A549 (cell line): ENCODE measurements around the gene PON1. TPM values are rescaled to one million over a fixed set of nuclear protein-coding genes. Genes with fewer than 3 reads are reported as not detected.

Source experiments
- ATAC-seq, 2 experiments: fragments of 200-7000 bp in 1 of 2; fragments of >200 bp in 1 of 2; cut with Nextera tagmentation in 1 of 2; cut with Tn5 transposase in 1 of 2; 3 replicates each; pipeline versions ENCODE4 v1.8.0 to v1.9.1; 2018 to 2020; ENCODE audit warnings: mild to moderate bottlenecking in 1 of 2, moderate library complexity in 1 of 2
- CTCF ChIA-PET: fragments of 300-600 bp; sonication (Branson Sonifier 250); formaldehyde crosslinking; extraction: SDS; loops from one replicate; lab custom pipeline; 2021; ENCODE audit warnings: antibody characterized with exemption, inconsistent platforms; lab: Yijun Ruan, JAX
- POLR2A ChIA-PET: fragments of 350-600 bp; formaldehyde crosslinking; extraction: SDS; loops from one replicate; lab custom pipeline; 2021; ENCODE audit warnings: antibody characterized with exemption, inconsistent platforms; lab: Yijun Ruan, JAX
- DNase-seq, 2 experiments: peaks; one replicate each; pipeline versions ENCODE4 v3.0.0 to v3.0.0-alpha.2; 2011 to 2016; ENCODE audit warnings: low read depth in 1 of 2, low spot score in 1 of 2
- FAIRE-seq: peaks from 2 replicates; lab custom pipeline; 2011; peaks lifted over from hg19 to GRCh38; lab: Jason Lieb, UNC
- H3K27ac ChIP-seq, 2 experiments: fragments of >200 bp; sonication (Bioruptor Twin); formaldehyde crosslinking; 3 replicates each; pipeline ENCODE4 v1.5.1; 2016 to 2017
- H3K4me1 ChIP-seq: fragments of >200 bp; sonication (Bioruptor Twin); formaldehyde crosslinking; 3 replicates; pipeline ENCODE4 v1.6.1; 2016
- H3K4me2 ChIP-seq: fragments of >200 bp; sonication (Bioruptor Twin); formaldehyde crosslinking; 3 replicates; pipeline ENCODE4 v1.6.1; 2016
- H3K4me3 ChIP-seq: fragments of >200 bp; sonication (Bioruptor Twin); formaldehyde crosslinking; 3 replicates; pipeline ENCODE4 v1.5.1; 2016
- H3K9me3 ChIP-seq: fragments of >200 bp; sonication (Bioruptor Twin); formaldehyde crosslinking; 3 replicates; pipeline ENCODE4 v1.6.1; 2016
- BHLHE40 ChIP-seq: IDR thresholded peaks from 2 replicates; pipeline ENCODE4 v1.6.1; 2012; ENCODE audit warnings: low read depth, low read length, inconsistent platforms
- CBX2 ChIP-seq: fragments of 200-600 bp; sonication (generic); IDR thresholded peaks from 2 replicates; pipeline ENCODE4 v1.6.1; 2016; ENCODE audit warnings: low read depth, mild to moderate bottlenecking, borderline replicate concordance
- CHD2 ChIP-seq: fragments of 150-350 bp; IDR thresholded peaks from 2 replicates; pipeline ENCODE4 v1.6.1; 2014; ENCODE audit warnings: low read length; ENCODE audit not compliant: partially characterized antibody
- CHD4 ChIP-seq: fragments of 200-600 bp; sonication (generic); IDR thresholded peaks from 2 replicates; pipeline ENCODE4 v1.6.1; 2016; ENCODE audit warnings: antibody characterized with exemption, mild to moderate bottlenecking, borderline replicate concordance
- EP300 ChIP-seq, 2 experiments: fragments of >200 bp; sonication (Bioruptor Twin); formaldehyde crosslinking; IDR thresholded peaks; 2 replicates in 1 of 2; 3 replicates in 1 of 2; pipeline ENCODE4 v1.6.1; 2016 to 2017
- FOSL2 ChIP-seq, 2 experiments: fragments of 450-650 bp in 1 of 2; fragments of >200 bp in 1 of 2; sonication (Bioruptor Twin) in 1 of 2; formaldehyde crosslinking; IDR thresholded peaks; 2 replicates each; pipeline versions ENCODE4 v1.5.0 to v1.6.1; 2016 to 2020; ENCODE audit warnings: mild to moderate bottlenecking in 1 of 2, moderate library complexity in 1 of 2
- HDAC2 ChIP-seq: fragments of 200-600 bp; sonication (generic); IDR thresholded peaks from 2 replicates; pipeline ENCODE4 v1.6.1; 2016
- HEYL ChIP-seq: fragments of 250-450 bp; sonication (Bioruptor Pico); IDR thresholded peaks from 2 replicates; pipeline ENCODE4 v1.8.0; 2021; ENCODE audit warnings: mild to moderate bottlenecking, moderate library complexity
- HOXA7 ChIP-seq: fragments of 250-450 bp; sonication (Bioruptor Pico); IDR thresholded peaks from 2 replicates; pipeline ENCODE4 v1.5.0; 2020; ENCODE audit warnings: mild to moderate bottlenecking, moderate library complexity
- HOXB5 ChIP-seq: fragments of 250-450 bp; sonication (Bioruptor Pico); IDR thresholded peaks from 2 replicates; pipeline ENCODE4 v1.5.0; 2020; ENCODE audit warnings: mild to moderate bottlenecking, moderate library complexity
- KDM1A ChIP-seq: fragments of 200-600 bp; sonication (generic); IDR thresholded peaks from 2 replicates; pipeline ENCODE4 v1.6.1; 2016; ENCODE audit warnings: low read depth, mild to moderate bottlenecking
- KDM5A ChIP-seq: fragments of 200-600 bp; sonication (generic); IDR thresholded peaks from 2 replicates; pipeline ENCODE4 v1.6.1; 2016; ENCODE audit warnings: antibody characterized with exemption, mild to moderate bottlenecking
- MAFK ChIP-seq: fragments of 450-650 bp; IDR thresholded peaks from 2 replicates; pipeline ENCODE4 v1.6.1; 2014; ENCODE audit not compliant: partially characterized antibody
- MYC ChIP-seq: IDR thresholded peaks from 2 replicates; pipeline ENCODE4 v1.6.1; 2012; ENCODE audit warnings: mild to moderate bottlenecking, inconsistent platforms, low read length, improper control_type of control experiment, borderline replicate concordance
- NFE2L2 ChIP-seq: fragments of 150-350 bp; conservative IDR thresholded peaks from 2 replicates; pipeline ENCODE4 v1.6.1; 2014; ENCODE audit warnings: low read length
- RAD21 ChIP-seq, 2 experiments: fragments of >200 bp in 1 of 2; sonication (Bioruptor Twin) in 1 of 2; formaldehyde crosslinking in 1 of 2; IDR thresholded peaks in 1 of 2; conservative IDR thresholded peaks in 1 of 2; 2 replicates in 1 of 2; 3 replicates in 1 of 2; pipeline ENCODE4 v1.6.1; 2012 to 2018; ENCODE audit warnings: inconsistent platforms in 1 of 2
- RARB ChIP-seq: fragments of 250-450 bp; sonication (Bioruptor Pico); IDR thresholded peaks from 2 replicates; pipeline ENCODE4 v1.8.0; 2021; ENCODE audit warnings: mild to moderate bottlenecking, moderate library complexity
- RNF2 ChIP-seq: fragments of 200-600 bp; sonication (generic); IDR thresholded peaks from 2 replicates; pipeline ENCODE4 v1.6.1; 2016; ENCODE audit warnings: low read depth, mild to moderate bottlenecking, antibody characterized with exemption, moderate library complexity, borderline replicate concordance
- SMC3 ChIP-seq: fragments of >200 bp; sonication (Bioruptor Twin); formaldehyde crosslinking; IDR thresholded peaks from 3 replicates; pipeline ENCODE4 v1.6.1; 2018; ENCODE audit warnings: inconsistent platforms
- TP53 ChIP-seq: fragments of 250-450 bp; sonication (Bioruptor Pico); IDR thresholded peaks from 2 replicates; pipeline ENCODE4 v1.5.0; 2021; ENCODE audit warnings: mild to moderate bottlenecking, moderate library complexity
- WGBS: methylation state at CpG from one replicate; pipeline ENCODE4 v1.1.6; 2017; ENCODE audit errors: missing lambda C conversion rate; 5-methylcytosine and 5-hydroxymethylcytosine counted together
- polyA plus RNA-seq, 4 experiments: library from polyadenylated mRNA; depleted of rRNA in 3 of 4; stranded (reverse); fragments of >200 nt; fragmentation: RNase III in 1 of 4; extraction: RNeasy Plus Mini Kit Qiagen cat#74134 plus additional on column Dnase treatment in 1 of 4; gene quantifications; 2 replicates in 3 of 4; 3 replicates in 1 of 4; pipeline ENCODE4 v1.2.3, GENCODE V29; 2011 to 2017
- TF ChIP-seq, protein P1 (sequence below): fragments of 150-350 bp; IDR thresholded peaks from 2 replicates; pipeline ENCODE4 v1.6.1; 2014; ENCODE audit warnings: low read depth, mild to moderate bottlenecking, low read length
- TF ChIP-seq, protein P2 (sequence below): IDR thresholded peaks from 2 replicates; pipeline ENCODE4 v1.6.1; 2012
- TF ChIP-seq, protein P3 (sequence below): fragments of 250-450 bp; sonication (Bioruptor Pico); IDR thresholded peaks from 2 replicates; pipeline ENCODE4 v1.5.0; 2021; ENCODE audit warnings: mild to moderate bottlenecking, moderate library complexity, borderline replicate concordance
- TF ChIP-seq, protein P4 (sequence below): IDR thresholded peaks from 2 replicates; pipeline ENCODE4 v1.6.1; 2012
- TF ChIP-seq, protein P5 (sequence below): fragments of >200 bp; sonication (Bioruptor Twin); formaldehyde crosslinking; IDR thresholded peaks from 2 replicates; pipeline ENCODE4 v1.6.1; 2016

Gene PON1
- polyA plus RNA-seq, 2 of the 4 experiments (the other 2 are of a cell fraction), result 0.93 to 6.6 TPM

DNA sequence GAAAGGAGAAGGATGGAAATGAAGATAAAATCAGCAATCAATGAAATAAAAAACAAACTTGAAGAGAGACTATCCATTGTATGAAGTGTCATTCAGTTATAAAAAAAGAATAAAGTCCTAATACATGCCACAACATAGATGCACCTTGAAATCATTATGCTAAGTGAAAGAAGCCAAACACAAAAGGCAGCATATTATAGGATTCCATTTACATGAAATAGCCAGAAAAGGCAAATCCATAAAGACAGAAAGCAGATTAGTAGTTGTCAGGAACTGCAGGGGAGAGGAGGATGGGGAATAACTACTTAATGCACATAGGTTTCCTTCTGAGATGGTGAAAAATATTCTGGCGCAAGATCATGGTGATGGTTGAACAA, 6.6 kb upstream of the PON1 start:
- CTCF ChIA-PET, result no interaction called here
- peak overlapping the region; percentile 50 to 63 for H3K27ac ChIP-seq
- FAIRE-seq (no peak), ATAC-seq (no peak; a peak in 1 of 6 replicates), DNase-seq (no peak)
- POLR2A ChIA-PET, result no interaction called here
- WGBS, result 82% methylated on average over 1 of the region's 1 CpG
- no peak for TF ChIP-seq HDAC2
- no peak for TF ChIP-seq CBX2
- TF ChIP-seq, protein P1, sequence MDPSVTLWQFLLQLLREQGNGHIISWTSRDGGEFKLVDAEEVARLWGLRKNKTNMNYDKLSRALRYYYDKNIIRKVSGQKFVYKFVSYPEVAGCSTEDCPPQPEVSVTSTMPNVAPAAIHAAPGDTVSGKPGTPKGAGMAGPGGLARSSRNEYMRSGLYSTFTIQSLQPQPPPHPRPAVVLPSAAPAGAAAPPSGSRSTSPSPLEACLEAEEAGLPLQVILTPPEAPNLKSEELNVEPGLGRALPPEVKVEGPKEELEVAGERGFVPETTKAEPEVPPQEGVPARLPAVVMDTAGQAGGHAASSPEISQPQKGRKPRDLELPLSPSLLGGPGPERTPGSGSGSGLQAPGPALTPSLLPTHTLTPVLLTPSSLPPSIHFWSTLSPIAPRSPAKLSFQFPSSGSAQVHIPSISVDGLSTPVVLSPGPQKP, result no peak
- no peak for TF ChIP-seq RNF2
- TF ChIP-seq, protein P2, sequence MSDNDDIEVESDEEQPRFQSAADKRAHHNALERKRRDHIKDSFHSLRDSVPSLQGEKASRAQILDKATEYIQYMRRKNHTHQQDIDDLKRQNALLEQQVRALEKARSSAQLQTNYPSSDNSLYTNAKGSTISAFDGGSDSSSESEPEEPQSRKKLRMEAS, result no peak
- no peak for TF ChIP-seq NFE2L2
- no peak for TF ChIP-seq HOXA7
- TF ChIP-seq, protein P3, sequence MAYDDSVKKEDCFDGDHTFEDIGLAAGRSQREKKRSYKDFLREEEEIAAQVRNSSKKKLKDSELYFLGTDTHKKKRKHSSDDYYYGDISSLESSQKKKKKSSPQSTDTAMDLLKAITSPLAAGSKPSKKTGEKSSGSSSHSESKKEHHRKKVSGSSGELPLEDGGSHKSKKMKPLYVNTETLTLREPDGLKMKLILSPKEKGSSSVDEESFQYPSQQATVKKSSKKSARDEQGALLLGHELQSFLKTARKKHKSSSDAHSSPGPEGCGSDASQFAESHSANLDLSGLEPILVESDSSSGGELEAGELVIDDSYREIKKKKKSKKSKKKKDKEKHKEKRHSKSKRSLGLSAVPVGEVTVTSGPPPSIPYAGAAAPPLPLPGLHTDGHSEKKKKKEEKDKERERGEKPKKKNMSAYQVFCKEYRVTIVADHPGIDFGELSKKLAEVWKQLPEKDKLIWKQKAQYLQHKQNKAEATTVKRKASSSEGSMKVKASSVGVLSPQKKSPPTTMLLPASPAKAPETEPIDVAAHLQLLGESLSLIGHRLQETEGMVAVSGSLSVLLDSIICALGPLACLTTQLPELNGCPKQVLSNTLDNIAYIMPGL (CRISPR knock-in tag), result no peak
- TF ChIP-seq RAD21 (conservative IDR thresholded peaks at IDR 0.05 in 1 of 2, IDR thresholded peaks at IDR 0.05 in 1 of 2), result no peak
- TF ChIP-seq TP53 (CRISPR knock-in tag), result no peak
- TF ChIP-seq CHD4, result no peak
- TF ChIP-seq FOSL2 (IDR thresholded peaks at IDR 0.05), result no peak
- no peak for TF ChIP-seq FOSL2 (CRISPR knock-in tag; IDR thresholded peaks at IDR 0.05)
- no peak for TF ChIP-seq MYC
- TF ChIP-seq MAFK, result no peak
- TF ChIP-seq, protein P4, sequence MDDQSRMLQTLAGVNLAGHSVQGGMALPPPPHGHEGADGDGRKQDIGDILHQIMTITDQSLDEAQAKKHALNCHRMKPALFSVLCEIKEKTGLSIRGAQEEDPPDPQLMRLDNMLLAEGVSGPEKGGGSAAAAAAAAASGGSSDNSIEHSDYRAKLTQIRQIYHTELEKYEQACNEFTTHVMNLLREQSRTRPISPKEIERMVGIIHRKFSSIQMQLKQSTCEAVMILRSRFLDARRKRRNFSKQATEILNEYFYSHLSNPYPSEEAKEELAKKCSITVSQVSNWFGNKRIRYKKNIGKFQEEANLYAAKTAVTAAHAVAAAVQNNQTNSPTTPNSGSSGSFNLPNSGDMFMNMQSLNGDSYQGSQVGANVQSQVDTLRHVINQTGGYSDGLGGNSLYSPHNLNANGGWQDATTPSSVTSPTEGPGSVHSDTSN, result no peak
- no peak for TF ChIP-seq KDM1A
- TF ChIP-seq KDM5A, result no peak
- no peak for TF ChIP-seq SMC3
- no peak for TF ChIP-seq CHD2
- H3K4me1 ChIP-seq, result peaks cover 31% of the 10 kb centered on the region
- peak overlapping the region; percentile 86 for H3K4me2 ChIP-seq
- H3K9me3 ChIP-seq, result 0 out of 3 replicates have a peak, but pooled peaks cover 3% of the 10 kb centered on the region
- peak overlapping the region; percentile 32 for H3K4me3 ChIP-seq

DNA sequence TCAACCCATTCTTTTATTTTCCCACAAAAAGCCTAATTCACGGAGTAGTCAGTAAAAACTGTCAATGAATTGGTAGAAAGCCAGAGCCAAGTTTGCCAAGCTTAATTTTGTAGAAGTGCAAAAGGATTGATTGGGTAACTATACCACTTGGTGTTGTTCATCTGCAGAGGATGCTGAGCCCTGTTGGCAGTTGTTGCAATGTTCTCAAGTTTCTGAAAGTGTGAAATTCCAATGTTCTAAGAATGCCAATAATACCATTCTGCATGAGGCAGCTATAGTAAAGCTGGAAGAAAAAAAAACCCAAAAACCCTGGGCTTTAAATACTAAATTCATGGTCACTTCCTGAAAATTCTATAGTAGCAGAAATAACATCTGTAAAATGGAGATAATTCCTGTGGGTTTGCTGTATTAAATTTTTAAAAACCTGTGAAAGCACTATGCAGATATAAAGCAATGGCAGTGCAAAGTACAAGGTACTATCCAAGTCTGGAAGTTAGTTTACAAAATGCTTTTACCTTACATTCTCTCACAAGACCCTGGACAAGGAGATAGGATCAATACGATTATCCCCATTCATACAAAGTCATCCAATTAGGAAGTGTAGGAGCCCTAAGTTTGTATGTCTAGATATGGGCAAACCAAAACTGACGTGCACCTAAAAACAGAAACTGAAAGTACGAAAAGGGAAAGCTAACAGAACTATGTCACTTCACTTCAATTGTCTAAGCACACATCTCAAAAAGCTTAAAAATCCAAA, 6.0 kb upstream of the PON1 start:
- no peak for DNase-seq
- FAIRE-seq, result peak; percentile 98
- H3K4me1 ChIP-seq, result peaks cover 26% of the 10 kb centered on the region
- peak overlapping the region; percentile 50 to 63 for H3K27ac ChIP-seq
- H3K9me3 ChIP-seq, result 0 out of 3 replicates have a peak, but pooled peaks cover 3% of the 10 kb centered on the region
- H3K4me2 ChIP-seq, result peak overlapping the region; percentile 86
- WGBS, result 16% methylated on average over 4 of the region's 4 CpGs
- peak in 1 of 2 experiments; percentile 46; a peak in 2 of 6 replicates for ATAC-seq
- peak overlapping the region; percentile 32 for H3K4me3 ChIP-seq
- TF ChIP-seq, protein P5, sequence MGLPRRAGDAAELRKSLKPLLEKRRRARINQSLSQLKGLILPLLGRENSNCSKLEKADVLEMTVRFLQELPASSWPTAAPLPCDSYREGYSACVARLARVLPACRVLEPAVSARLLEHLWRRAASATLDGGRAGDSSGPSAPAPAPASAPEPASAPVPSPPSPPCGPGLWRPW, result no peak
- TF ChIP-seq EP300 (IDR thresholded peaks at IDR 0.05), result no peak
- TF ChIP-seq SMC3, result no peak
- no peak for TF ChIP-seq HOXB5 (CRISPR knock-in tag)
- no peak for TF ChIP-seq HEYL
- no peak for TF ChIP-seq BHLHE40
- TF ChIP-seq, protein P4, result no peak
- TF ChIP-seq, protein P1, result no peak
- TF ChIP-seq RARB (CRISPR knock-in tag), result no peak
- no peak for TF ChIP-seq RAD21 (conservative IDR thresholded peaks at IDR 0.05 in 1 of 2, IDR thresholded peaks at IDR 0.05 in 1 of 2)
- no peak for TF ChIP-seq FOSL2 (IDR thresholded peaks at IDR 0.05)
- TF ChIP-seq FOSL2 (CRISPR knock-in tag; IDR thresholded peaks at IDR 0.05), result no peak
- POLR2A ChIA-PET, result no interaction called here
- CTCF ChIA-PET, result no interaction called here
